KMS-11 (cell line): ENCODE results near the gene CENPO.

ENCODE experiments used
- H2AFZ ChIP-seq: fragments of 200-600 bp; sonication (generic); 2 replicates; pipeline ENCODE4 v1.6.1; 2016; ENCODE audit warnings: antibody characterized with exemption, mixed run types, low read depth
- H3K27ac ChIP-seq: fragments of 200-600 bp; sonication (generic); 2 replicates; pipeline ENCODE4 v1.6.1; 2016; ENCODE audit warnings: mild to moderate bottlenecking, mixed run types
- H3K27me3 ChIP-seq: fragments of 200-600 bp; sonication (generic); 2 replicates; pipeline ENCODE4 v1.6.1; 2017; ENCODE audit warnings: mild to moderate bottlenecking, low read depth, mixed run types, moderate library complexity; ENCODE audit not compliant: insufficient read depth
- H3K36me3 ChIP-seq: fragments of 200-600 bp; sonication (generic); 2 replicates; pipeline ENCODE4 v1.6.1; 2017; ENCODE audit warnings: mild to moderate bottlenecking, mixed run types; ENCODE audit not compliant: insufficient read depth
- H3K4me1 ChIP-seq: fragments of 200-600 bp; sonication (generic); 2 replicates; pipeline ENCODE4 v1.6.1; 2016; ENCODE audit warnings: mild to moderate bottlenecking, low read depth, mixed run types; ENCODE audit not compliant: poor library complexity, severe bottlenecking
- H3K4me2 ChIP-seq: fragments of 200-600 bp; sonication (generic); 2 replicates; pipeline ENCODE4 v1.7.0; 2016; ENCODE audit warnings: mild to moderate bottlenecking, mixed run types
- H3K4me3 ChIP-seq: fragments of 200-600 bp; sonication (generic); IDR thresholded peaks from 2 replicates; pipeline ENCODE4 v1.6.1; 2017; ENCODE audit warnings: low read depth, low read length, mixed read lengths; ENCODE audit not compliant: insufficient read depth
- H3K79me2 ChIP-seq: fragments of 200-600 bp; sonication (generic); 2 replicates; pipeline ENCODE4 v1.6.1; 2016; ENCODE audit warnings: low read depth, mixed run types; ENCODE audit not compliant: insufficient read depth
- H3K9ac ChIP-seq: fragments of 200-600 bp; sonication (generic); 2 replicates; pipeline ENCODE4 v1.6.1; 2016; ENCODE audit warnings: mild to moderate bottlenecking, mixed run types
- H4K20me1 ChIP-seq: fragments of 200-600 bp; sonication (generic); 2 replicates; pipeline ENCODE4 v1.6.1; 2016; ENCODE audit warnings: mild to moderate bottlenecking, mixed run types; ENCODE audit not compliant: insufficient read depth
- TF ChIP-seq, protein P1 (sequence below): fragments of 200-600 bp; sonication (generic); conservative IDR thresholded peaks from 2 replicates; pipeline ENCODE4 v1.6.1; 2017; ENCODE audit warnings: low read depth, mild to moderate bottlenecking, antibody characterized with exemption, low read length, moderate library complexity, mixed read lengths

The CENPO gene

GRCh38 chr2:24747299-24747698 is 45.9 kb upstream of the CENPO start:
- no peak overlapping the region for H3K9ac ChIP-seq
- no peaks in the 10 kb centered on the region for H3K79me2 ChIP-seq
- no peak overlapping the region for H3K4me3 ChIP-seq
- H2AFZ ChIP-seq, result no peak overlapping the region
- no peaks in the 10 kb centered on the region for H3K36me3 ChIP-seq
- no peak overlapping the region for H3K4me2 ChIP-seq
- H3K4me1 ChIP-seq, result no peaks in the 10 kb centered on the region
- no peaks in the 10 kb centered on the region for H3K27me3 ChIP-seq
- no peak overlapping the region for H3K27ac ChIP-seq
- TF ChIP-seq, protein P1, sequence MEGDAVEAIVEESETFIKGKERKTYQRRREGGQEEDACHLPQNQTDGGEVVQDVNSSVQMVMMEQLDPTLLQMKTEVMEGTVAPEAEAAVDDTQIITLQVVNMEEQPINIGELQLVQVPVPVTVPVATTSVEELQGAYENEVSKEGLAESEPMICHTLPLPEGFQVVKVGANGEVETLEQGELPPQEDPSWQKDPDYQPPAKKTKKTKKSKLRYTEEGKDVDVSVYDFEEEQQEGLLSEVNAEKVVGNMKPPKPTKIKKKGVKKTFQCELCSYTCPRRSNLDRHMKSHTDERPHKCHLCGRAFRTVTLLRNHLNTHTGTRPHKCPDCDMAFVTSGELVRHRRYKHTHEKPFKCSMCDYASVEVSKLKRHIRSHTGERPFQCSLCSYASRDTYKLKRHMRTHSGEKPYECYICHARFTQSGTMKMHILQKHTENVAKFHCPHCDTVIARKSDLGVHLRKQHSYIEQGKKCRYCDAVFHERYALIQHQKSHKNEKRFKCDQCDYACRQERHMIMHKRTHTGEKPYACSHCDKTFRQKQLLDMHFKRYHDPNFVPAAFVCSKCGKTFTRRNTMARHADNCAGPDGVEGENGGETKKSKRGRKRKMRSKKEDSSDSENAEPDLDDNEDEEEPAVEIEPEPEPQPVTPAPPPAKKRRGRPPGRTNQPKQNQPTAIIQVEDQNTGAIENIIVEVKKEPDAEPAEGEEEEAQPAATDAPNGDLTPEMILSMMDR, result no peak
- H4K20me1 ChIP-seq, result no peaks in the 10 kb centered on the region

DNA sequence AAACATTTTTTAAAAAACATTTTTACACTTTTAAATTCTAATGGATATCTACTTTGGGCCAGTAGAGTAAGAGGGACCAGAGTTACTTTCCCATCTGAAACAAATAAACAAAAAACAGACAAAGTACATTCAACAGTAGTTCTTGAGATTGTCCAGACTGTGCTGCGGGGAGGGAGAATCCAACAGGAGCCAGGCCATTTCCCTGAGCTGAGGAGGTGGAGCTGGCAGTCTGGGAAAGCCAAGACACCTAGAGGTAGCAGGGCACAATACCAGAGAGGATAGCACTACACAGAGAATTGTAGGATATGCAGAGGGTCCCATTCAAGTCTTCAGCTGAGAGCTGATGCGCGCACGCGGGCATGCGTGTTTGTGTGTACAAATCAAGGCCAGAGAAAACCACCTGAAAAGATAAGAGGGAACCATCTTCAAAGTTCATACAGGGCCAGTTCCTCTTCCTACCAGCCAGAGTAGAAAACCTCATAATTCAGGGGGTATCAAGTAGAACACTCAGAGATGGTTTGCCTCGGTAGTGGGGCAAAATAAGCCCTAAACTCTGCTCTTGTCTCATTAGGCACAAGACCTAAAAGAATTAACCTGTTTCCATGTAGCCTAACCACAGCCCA is 44.0 kb upstream of the CENPO start:
- Histone ChIP-seq H3K36me3 (no peaks in the 10 kb centered on the region), H3K4me3 (no peak overlapping the region), H3K79me2 (no peaks in the 10 kb centered on the region), H2AFZ (no peak overlapping the region), H3K27ac (no peak overlapping the region), H3K4me2 (no peak overlapping the region), H3K9ac (no peak overlapping the region), H3K4me1 (no peaks in the 10 kb centered on the region), H4K20me1 (no peaks in the 10 kb centered on the region), H3K27me3 (no peaks in the 10 kb centered on the region)
- TF ChIP-seq, protein P1, result no peak

DNA sequence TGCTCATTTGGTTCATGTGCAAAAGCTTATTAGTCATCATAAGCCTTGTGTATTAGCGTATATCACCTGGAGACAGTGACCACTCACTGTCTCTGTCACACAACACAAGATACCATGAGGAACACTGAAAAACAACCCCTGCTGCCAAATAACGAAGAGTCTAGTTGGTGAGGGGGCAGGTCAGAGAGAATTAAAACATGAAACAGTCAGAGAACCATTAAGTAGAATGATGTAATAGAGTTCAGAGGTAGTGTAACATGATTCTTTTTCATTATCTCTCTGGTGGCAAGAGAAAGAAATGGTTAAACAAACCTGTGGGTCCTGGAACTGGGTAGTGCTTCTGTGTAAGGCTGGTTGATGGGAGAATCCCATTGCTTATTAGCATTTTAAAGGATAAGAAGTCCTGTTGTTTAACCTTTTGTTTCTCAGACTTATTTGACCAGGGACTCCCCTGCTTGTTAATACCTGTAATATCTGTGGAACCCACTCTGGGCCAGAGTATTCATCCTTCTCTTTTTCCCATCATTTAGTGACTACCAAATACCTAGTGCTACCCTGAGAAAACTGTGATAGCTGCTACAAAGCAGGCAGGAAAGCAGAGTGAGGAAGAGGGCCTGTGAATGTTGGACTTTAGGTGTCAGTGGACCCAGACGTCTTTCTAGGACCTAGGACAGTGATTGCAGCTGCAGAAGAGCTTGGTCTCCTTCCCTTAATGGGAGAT is 38.1 kb upstream of the CENPO start:
- H3K4me3 ChIP-seq, result no peak overlapping the region
- H3K27ac ChIP-seq, result no peak overlapping the region
- no peaks in the 10 kb centered on the region for H3K36me3 ChIP-seq
- H2AFZ ChIP-seq, result no peak overlapping the region
- no peaks in the 10 kb centered on the region for H3K79me2 ChIP-seq
- no peak overlapping the region for H3K4me2 ChIP-seq
- no peaks in the 10 kb centered on the region for H3K27me3 ChIP-seq
- no peak overlapping the region for H3K9ac ChIP-seq
- no peaks in the 10 kb centered on the region for H4K20me1 ChIP-seq
- TF ChIP-seq, protein P1, result no peak
- H3K4me1 ChIP-seq, result peaks cover 7% of the 10 kb centered on the region

DNA sequence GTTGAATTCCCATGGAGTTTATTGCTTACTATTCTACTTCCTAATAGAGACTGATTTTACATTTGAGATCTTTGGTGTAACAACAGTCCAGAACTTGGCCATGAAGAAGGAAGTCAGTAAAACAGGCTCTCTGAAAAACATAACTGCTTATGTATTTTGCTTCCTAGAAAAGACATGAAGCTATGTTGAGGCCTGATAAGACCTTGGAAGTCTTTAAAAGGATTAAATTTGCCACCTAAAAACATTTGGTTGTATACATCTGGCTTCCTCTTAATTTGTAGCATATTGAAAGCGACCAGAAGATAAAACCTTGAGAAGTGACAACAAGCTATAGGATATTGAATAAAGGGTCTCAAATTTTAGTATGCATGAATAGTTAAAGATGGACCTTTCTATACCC is 36.4 kb upstream of the CENPO start:
- no peak overlapping the region for H3K9ac ChIP-seq
- H3K36me3 ChIP-seq, result no peaks in the 10 kb centered on the region
- H3K4me1 ChIP-seq, result peaks cover 7% of the 10 kb centered on the region
- no peaks in the 10 kb centered on the region for H4K20me1 ChIP-seq
- no peaks in the 10 kb centered on the region for H3K79me2 ChIP-seq
- no peaks in the 10 kb centered on the region for H3K27me3 ChIP-seq
- H3K4me2 ChIP-seq, result no peak overlapping the region
- no peak overlapping the region for H3K27ac ChIP-seq
- H2AFZ ChIP-seq, result no peak overlapping the region
- H3K4me3 ChIP-seq, result no peak overlapping the region
- TF ChIP-seq, protein P1, result no peak
